BJ (cell line): ENCODE results near the gene PCP2. TPM values are rescaled to one million over a fixed set of nuclear protein-coding genes. Genes with fewer than 3 reads are reported as not detected.

Experiments
- CTCF ChIA-PET: fragments of 350-600 bp; formaldehyde crosslinking; extraction: SDS; loops from one replicate; lab custom pipeline; 2021; ENCODE audit warnings: antibody characterized with exemption, inconsistent platforms; lab: Yijun Ruan, JAX
- POLR2A ChIA-PET: fragments of 300-600 bp; sonication (Branson Sonifier 250); formaldehyde crosslinking; extraction: SDS; loops from one replicate; lab custom pipeline; 2021; ENCODE audit warnings: antibody characterized with exemption; lab: Charles Lee
- DNase-seq: peaks from one replicate; pipeline ENCODE4 v3.0.0-alpha.2; 2011; ENCODE audit warnings: low read depth
- H3K27me3 ChIP-seq: 2 replicates; pipeline ENCODE4 v1.6.0; 2011; ENCODE audit warnings: low read length; ENCODE audit not compliant: control insufficient read depth, insufficient read depth
- H3K36me3 ChIP-seq: 2 replicates; pipeline ENCODE4 v1.5.1; 2011; ENCODE audit warnings: low read length; ENCODE audit not compliant: control insufficient read depth, insufficient read depth
- H3K4me3 ChIP-seq: 2 replicates; pipeline ENCODE4 v1.5.1; 2011; ENCODE audit warnings: low read depth, mild to moderate bottlenecking, control low read depth, low read length
- CTCF ChIP-seq: IDR thresholded peaks from 2 replicates; pipeline ENCODE4 v1.5.1; 2011; ENCODE audit warnings: low read depth, mild to moderate bottlenecking, control low read depth, inconsistent platforms, low read length, moderate library complexity; ENCODE audit not compliant: insufficient read depth
- polyA plus RNA-seq: library from polyadenylated mRNA; depleted of rRNA; stranded (reverse); fragments of >200 nt; gene quantifications from 2 replicates; pipeline ENCODE4 v1.2.3, GENCODE V29; 2011

Gene PCP2
- polyA plus RNA-seq, 1 experiment: not detected

GRCh38 chr19:7662657-7663056 is 29.1 kb upstream of the PCP2 start:
- H3K4me3 ChIP-seq: no peak overlapping the region
- ChIA-PET POLR2A (no interaction called here), CTCF (interaction anchor here (2.5 kb wide), 1 partner anchor 9 kb away, joined by 7 read pairs; no protein-coding TSS in a partner anchor)

GRCh38 chr19:7661744-7662538 is 28.4 kb upstream of the PCP2 start:
- no peak for TF ChIP-seq CTCF
- DNase-seq: no peak
- CTCF ChIA-PET: interaction anchor here (0.6 to 2.3 kb wide), 4 partner anchors 10 to 137 kb away, joined by 3 to 12 read pairs (median 6); partner anchors contain the start of gene TRAPPC5

More at GRCh38 chr19:7662657-7663056, 29.1 kb upstream of the PCP2 start:
- Histone ChIP-seq H3K27me3 (no peaks in the 10 kb centered on the region; the same call in 1 of the 2 replicates), H3K36me3 (no peaks in the 10 kb centered on the region)
- no peak for TF ChIP-seq CTCF
- DNase-seq: no peak

GRCh38 chr19:7658219-7658686 is 24.7 kb upstream of the PCP2 start:
- no peak for TF ChIP-seq CTCF
- Histone ChIP-seq H3K27me3 (no peaks in the 10 kb centered on the region; the same call in 1 of the 2 replicates), H3K36me3 (no peaks in the 10 kb centered on the region), H3K4me3 (no peak overlapping the region)
- DNase-seq: no peak
- CTCF ChIA-PET: interaction anchor here (1.0 to 11.0 kb wide), 3 partner anchors 22 to 304 kb away, joined by 4 to 91 read pairs (median 6); partner anchors contain the start of gene TRAPPC5
- POLR2A ChIA-PET: no interaction called here

More at GRCh38 chr19:7661744-7662538, 28.4 kb upstream of the PCP2 start:
- Histone ChIP-seq H3K4me3 (no peak overlapping the region), H3K36me3 (no peaks in the 10 kb centered on the region), H3K27me3 (no peaks in the 10 kb centered on the region; the same call in 1 of the 2 replicates)
- POLR2A ChIA-PET: no interaction called here

GRCh38 chr19:7657131-7657751 is 23.7 kb upstream of the PCP2 start:
- POLR2A ChIA-PET: no interaction called here
- CTCF ChIA-PET: interaction anchor here (1.0 to 11.0 kb wide), 3 partner anchors 23 to 303 kb away, joined by 4 to 91 read pairs (median 6); partner anchors contain the start of gene TRAPPC5
- Histone ChIP-seq H3K27me3 (no peaks in the 10 kb centered on the region; the same call in 1 of the 2 replicates), H3K36me3 (no peaks in the 10 kb centered on the region), H3K4me3 (no peak overlapping the region)
- no peak for DNase-seq
- no peak for TF ChIP-seq CTCF

GRCh38 chr19:7655581-7655980 is 22.1 kb upstream of the PCP2 start:
- ChIA-PET CTCF (interaction anchor here (0.6 to 11.0 kb wide), 5 partner anchors 14 to 145 kb away, joined by 3 to 91 read pairs (median 3); partner anchors contain the start of gene TRAPPC5), POLR2A (no interaction called here)
- no peak for DNase-seq
- TF ChIP-seq CTCF: no peak
- Histone ChIP-seq H3K27me3 (peaks cover under 1% of the 10 kb centered on the region; the same call in 1 of the 2 replicates), H3K4me3 (no peak overlapping the region), H3K36me3 (no peaks in the 10 kb centered on the region)
